Large intestine (tissue), 3 donors: ENCODE results near the gene UAP1L1. TPM values are rescaled to one million over a fixed set of nuclear protein-coding genes. Genes with fewer than 3 reads are reported as not detected.

ENCODE experiments used
- DNase-seq, 2 donors: peaks; one replicate each; pipeline versions ENCODE4 v3.0.0 to v3.0.0-alpha.2; 2013
- H3K27ac ChIP-seq: one replicate; pipeline ENCODE4 v1.5.1; 2013; ENCODE audit warnings: low read length
- H3K27me3 ChIP-seq: 2 replicates; pipeline ENCODE4 v1.6.1; 2013; ENCODE audit warnings: low read length; ENCODE audit not compliant: control insufficient read depth, insufficient read depth
- H3K36me3 ChIP-seq: 2 replicates; pipeline ENCODE4 v1.6.1; 2013; ENCODE audit warnings: low read length; ENCODE audit not compliant: control insufficient read depth, insufficient read depth
- H3K4me1 ChIP-seq: one replicate; pipeline ENCODE4 v1.6.1; 2013; ENCODE audit warnings: low read length; ENCODE audit not compliant: control insufficient read depth, insufficient read depth
- H3K4me3 ChIP-seq: one replicate; pipeline ENCODE4 v1.5.1; 2013; ENCODE audit warnings: low read length
- H3K9me3 ChIP-seq: one replicate; pipeline ENCODE4 v1.6.1; 2013; ENCODE audit warnings: mild to moderate bottlenecking, low read depth, low read length, moderate library complexity; ENCODE audit not compliant: control insufficient read depth
- WGBS: methylation state at CpG from one replicate; pipeline ENCODE4 v1.1.5; 2013; ENCODE audit warnings: low lambda C conversion rate; ENCODE audit not compliant: insufficient coverage; 5-methylcytosine and 5-hydroxymethylcytosine counted together
- polyA plus RNA-seq: library from polyadenylated mRNA; unstranded; fragments of 120-200 nt; gene quantifications from one replicate; pipeline ENCODE4 v1.2.1, GENCODE V29; 2013

The UAP1L1 gene
- polyA plus RNA-seq, 1 donor, result 32.4 TPM

- no CpG with 5 or more reads among the region's 15 CpGs for WGBS
- DNase-seq, result no peak
- H3K27ac ChIP-seq, result no peak overlapping the region
- H3K9me3 ChIP-seq, result no peaks in the 10 kb centered on the region
- H3K36me3 ChIP-seq, result no peaks in the 10 kb centered on the region
- no peak overlapping the region for H3K4me3 ChIP-seq
- H3K27me3 ChIP-seq, result no peaks in the 10 kb centered on the region
- peaks cover 27% of the 10 kb centered on the region for H3K4me1 ChIP-seq
Measured at GRCh38 chr9:137034039-137034708, 43.1 kb upstream of the UAP1L1 start.

- H3K4me3 ChIP-seq, result no peak overlapping the region
- no peaks in the 10 kb centered on the region for H3K9me3 ChIP-seq
- H3K36me3 ChIP-seq, result no peaks in the 10 kb centered on the region
- no peak overlapping the region for H3K27ac ChIP-seq
- peaks cover 26% of the 10 kb centered on the region for H3K4me1 ChIP-seq
- no peaks in the 10 kb centered on the region for H3K27me3 ChIP-seq
- 20% methylated on average over 1 of the region's 24 CpGs for WGBS
- peak; percentile 75 to 86 for DNase-seq
Measured at GRCh38 chr9:137034709-137035506, 42.4 kb upstream of the UAP1L1 start.

GRCh38 chr9:137035507-137035834, 41.8 kb upstream of the UAP1L1 start:
- H3K4me1 ChIP-seq, result peaks cover 26% of the 10 kb centered on the region
- H3K36me3 ChIP-seq, result no peaks in the 10 kb centered on the region
- no peak overlapping the region for H3K27ac ChIP-seq
- no peaks in the 10 kb centered on the region for H3K27me3 ChIP-seq
- WGBS, result no CpG with 5 or more reads among the region's 9 CpGs
- H3K4me3 ChIP-seq, result no peak overlapping the region
- peaks cover 2% of the 10 kb centered on the region for H3K9me3 ChIP-seq
- DNase-seq, result no peak

GRCh38 chr9:137035937-137036336, 41.4 kb upstream of the UAP1L1 start:
- DNase-seq, result no peak
- Histone ChIP-seq H3K36me3 (no peaks in the 10 kb centered on the region), H3K4me1 (peaks cover 25% of the 10 kb centered on the region), H3K27me3 (no peaks in the 10 kb centered on the region), H3K4me3 (no peak overlapping the region), H3K9me3 (peaks cover 4% of the 10 kb centered on the region), H3K27ac (no peak overlapping the region)
- WGBS, result no CpG with 5 or more reads among the region's 8 CpGs

GRCh38 chr9:137037035-137037434, 40.3 kb upstream of the UAP1L1 start:
- no CpG with 5 or more reads among the region's 13 CpGs for WGBS
- Histone ChIP-seq H3K27ac (no peak overlapping the region), H3K9me3 (peaks cover 4% of the 10 kb centered on the region), H3K36me3 (no peaks in the 10 kb centered on the region), H3K4me1 (peaks cover 14% of the 10 kb centered on the region), H3K4me3 (no peak overlapping the region), H3K27me3 (no peaks in the 10 kb centered on the region)
- no peak for DNase-seq

DNA sequence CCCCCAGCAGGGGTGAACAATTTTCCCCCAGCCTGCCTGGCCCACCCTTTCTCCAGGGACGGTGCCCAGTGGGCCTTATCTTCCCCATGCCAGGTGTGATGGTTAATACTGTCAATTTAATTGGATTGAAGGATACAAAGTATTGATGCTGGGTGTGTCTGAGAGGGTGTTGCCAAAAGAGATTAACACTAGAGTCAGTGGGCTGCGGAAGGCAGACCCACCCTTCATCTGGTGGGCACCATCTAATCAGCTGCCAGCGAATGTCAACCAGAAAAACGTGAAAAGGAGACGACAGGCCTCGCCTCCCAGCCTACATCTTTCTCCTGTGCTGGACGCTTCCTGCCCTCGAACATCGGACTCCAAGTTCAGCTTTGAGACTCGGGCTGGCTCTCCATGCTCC, 39.8 kb upstream of the UAP1L1 start:
- Histone ChIP-seq H3K27me3 (no peaks in the 10 kb centered on the region), H3K4me3 (no peak overlapping the region), H3K27ac (no peak overlapping the region), H3K9me3 (peaks cover 4% of the 10 kb centered on the region), H3K36me3 (no peaks in the 10 kb centered on the region), H3K4me1 (peaks cover 10% of the 10 kb centered on the region)
- WGBS, result 87% methylated on average over 3 of the region's 10 CpGs
- no peak for DNase-seq

GRCh38 chr9:137038916-137039315, 38.4 kb upstream of the UAP1L1 start:
- H3K36me3 ChIP-seq, result no peaks in the 10 kb centered on the region
- H3K9me3 ChIP-seq, result peaks cover 4% of the 10 kb centered on the region
- no peak overlapping the region for H3K4me3 ChIP-seq
- no peak overlapping the region for H3K27ac ChIP-seq
- H3K4me1 ChIP-seq, result peaks cover 14% of the 10 kb centered on the region
- no peak for DNase-seq
- peaks cover 8% of the 10 kb centered on the region for H3K27me3 ChIP-seq
- no CpG with 5 or more reads among the region's 9 CpGs for WGBS

GRCh38 chr9:137039611-137040366, 37.5 kb upstream of the UAP1L1 start:
- Histone ChIP-seq H3K27ac (no peak overlapping the region), H3K4me3 (no peak overlapping the region), H3K36me3 (no peaks in the 10 kb centered on the region), H3K27me3 (peaks cover 17% of the 10 kb centered on the region), H3K9me3 (peaks cover 4% of the 10 kb centered on the region), H3K4me1 (peaks cover 18% of the 10 kb centered on the region)
- no peak for DNase-seq
- WGBS, result no CpG with 5 or more reads among the region's 32 CpGs

- no peaks in the 10 kb centered on the region for H3K36me3 ChIP-seq
- H3K27ac ChIP-seq, result no peak overlapping the region
- H3K4me3 ChIP-seq, result no peak overlapping the region
- peaks cover 19% of the 10 kb centered on the region for H3K4me1 ChIP-seq
- H3K27me3 ChIP-seq, result peaks cover 25% of the 10 kb centered on the region
- WGBS, result no CpG with 5 or more reads among the region's 23 CpGs
- no peak for DNase-seq
- H3K9me3 ChIP-seq, result peaks cover 4% of the 10 kb centered on the region
Measured at GRCh38 chr9:137040568-137040967, 36.7 kb upstream of the UAP1L1 start.

DNA sequence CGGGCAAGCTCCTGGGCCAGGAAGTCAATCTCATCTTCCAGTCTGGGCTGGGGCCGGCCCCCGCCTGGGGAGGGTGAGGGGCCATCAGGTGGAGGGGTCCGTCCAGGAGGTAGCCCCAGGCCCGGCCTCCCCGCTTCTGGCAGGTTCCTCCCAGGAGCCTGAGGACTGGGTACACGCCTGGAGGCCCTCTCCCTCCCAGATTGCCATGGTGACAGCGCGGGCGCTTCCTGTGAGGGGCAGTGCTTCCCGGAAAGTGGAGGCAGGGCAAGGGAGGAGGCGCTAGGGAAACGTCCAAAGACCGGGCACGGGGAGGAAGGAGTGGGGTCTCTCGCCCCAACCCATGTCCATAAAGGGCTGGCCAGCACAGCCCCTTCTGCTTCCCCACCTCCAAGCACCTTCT, 36.2 kb upstream of the UAP1L1 start:
- no CpG with 5 or more reads among the region's 16 CpGs for WGBS
- peaks cover 28% of the 10 kb centered on the region for H3K27me3 ChIP-seq
- no peaks in the 10 kb centered on the region for H3K36me3 ChIP-seq
- peaks cover 19% of the 10 kb centered on the region for H3K4me1 ChIP-seq
- H3K4me3 ChIP-seq, result no peak overlapping the region
- no peak overlapping the region for H3K27ac ChIP-seq
- no peak for DNase-seq
- H3K9me3 ChIP-seq, result peaks cover 5% of the 10 kb centered on the region
